Neural cell (in vitro differentiated cells): ENCODE results near the gene RALGPS1.

Source experiments
- CTCF ChIP-seq: fragments of 450-650 bp; IDR thresholded peaks from 2 replicates; pipeline ENCODE4 v1.5.1; 2014; ENCODE audit warnings: antibody characterized with exemption, mild to moderate bottlenecking, moderate library complexity; ENCODE audit not compliant: poor library complexity, severe bottlenecking
- EP300 ChIP-seq: fragments of 450-650 bp; conservative IDR thresholded peaks from 2 replicates; pipeline ENCODE4 v1.6.1; 2014; ENCODE audit warnings: antibody characterized with exemption, mild to moderate bottlenecking, moderate library complexity; ENCODE audit not compliant: poor library complexity, severe bottlenecking
- EZH2 ChIP-seq: fragments of 200-600, 300-800 bp; shearing (Covaris generic), sonication (generic); IDR thresholded peaks from 2 replicates; pipeline ENCODE4 v1.6.1; 2014; ENCODE audit warnings: antibody characterized with exemption, low read length, borderline replicate concordance, mild to moderate bottlenecking; ENCODE audit not compliant: insufficient read depth, poor library complexity, severe bottlenecking
- POLR2AphosphoS5 ChIP-seq: IDR thresholded peaks from 2 replicates; pipeline ENCODE4 v1.6.1; 2012
- RAD21 ChIP-seq: fragments of 450-650 bp; conservative IDR thresholded peaks from 2 replicates; pipeline ENCODE4 v1.6.1; 2014; ENCODE audit warnings: antibody characterized with exemption, mild to moderate bottlenecking, moderate library complexity
- REST ChIP-seq: IDR thresholded peaks from 2 replicates; pipeline ENCODE4 v1.6.1; 2012; ENCODE audit warnings: borderline replicate concordance
- SMC3 ChIP-seq: fragments of 450-650 bp; conservative IDR thresholded peaks from 2 replicates; pipeline ENCODE4 v1.6.1; 2014; ENCODE audit warnings: antibody characterized with exemption, mild to moderate bottlenecking, moderate library complexity; ENCODE audit not compliant: poor library complexity
- TAF1 ChIP-seq: IDR thresholded peaks from 2 replicates; pipeline ENCODE4 v1.6.1; 2012; ENCODE audit warnings: low read depth

DNA sequence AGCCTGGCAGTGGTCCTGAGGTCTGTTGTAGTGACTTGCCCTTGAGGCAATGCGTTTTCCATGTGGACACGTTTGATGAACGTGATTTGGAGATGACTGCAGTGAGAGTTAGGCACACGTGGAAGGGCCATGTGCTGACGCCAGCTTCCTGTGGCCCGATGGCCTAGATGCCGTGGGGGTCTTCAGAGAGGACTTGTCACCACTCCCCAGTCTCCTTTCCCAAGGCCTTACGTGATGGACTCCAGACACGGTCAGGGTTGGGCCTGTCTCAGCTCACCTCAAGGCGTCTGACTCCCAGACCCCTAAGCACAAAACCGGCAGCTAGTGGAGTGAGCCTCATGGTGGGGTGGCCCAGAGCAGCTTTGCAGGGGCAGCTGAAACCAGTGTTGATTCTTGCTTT is 115.0 kb downstream of the RALGPS1 start:
- no peak for TF ChIP-seq CTCF
- TF ChIP-seq REST, result no peak
- no peak for TF ChIP-seq RAD21
- no peak for TF ChIP-seq EZH2
- TF ChIP-seq POLR2AphosphoS5, result no peak
- TF ChIP-seq SMC3, result no peak
- no peak for TF ChIP-seq TAF1
- no peak for TF ChIP-seq EP300
